ENCODE measurements around the gene DAGLA.

The DAGLA gene

GRCh38 chr11:61711498-61711897, 31.3 kb downstream of the DAGLA start:
- no peak for DNase-seq

- DNase-seq, result no peak
Observed at GRCh38 chr11:61712314-61712713, 32.1 kb downstream of the DAGLA start.

- no peak for DNase-seq
Observed at GRCh38 chr11:61712846-61713245, 32.7 kb downstream of the DAGLA start.

- DNase-seq, result no peak
Observed at GRCh38 chr11:61713464-61713863, 33.3 kb downstream of the DAGLA start.

GRCh38 chr11:61713906-61714305, 33.7 kb downstream of the DAGLA start:
- DNase-seq, result no peak

- DNase-seq, result no peak
Observed at GRCh38 chr11:61714316-61714715, 34.1 kb downstream of the DAGLA start.

GRCh38 chr11:61714916-61715315, 34.7 kb downstream of the DAGLA start:
- no peak for DNase-seq

- DNase-seq, result no peak
Observed at GRCh38 chr11:61715867-61716266, 35.7 kb downstream of the DAGLA start.

- DNase-seq, result no peak
Observed at GRCh38 chr11:61716478-61717285, 36.5 kb downstream of the DAGLA start.

GRCh38 chr11:61717286-61718033, 37.3 kb downstream of the DAGLA start:
- DNase-seq, result no peak

GRCh38 chr11:61718046-61718531, 37.9 kb downstream of the DAGLA start:
- no peak for DNase-seq

GRCh38 chr11:61718621-61719302, 38.6 kb downstream of the DAGLA start:
- DNase-seq, result peak; percentile 51

GRCh38 chr11:61719978-61720377, 39.8 kb downstream of the DAGLA start:
- no peak for DNase-seq

GRCh38 chr11:61720597-61720996, 40.4 kb downstream of the DAGLA start:
- DNase-seq, result no peak

- DNase-seq, result no peak
Observed at GRCh38 chr11:61724437-61724836, 44.2 kb downstream of the DAGLA start.

GRCh38 chr11:61725781-61726231, 45.6 kb downstream of the DAGLA start:
- DNase-seq, result no peak

- no peak for DNase-seq
Observed at GRCh38 chr11:61726775-61727174, 46.6 kb downstream of the DAGLA start.

GRCh38 chr11:61727401-61727811, 47.2 kb downstream of the DAGLA start:
- DNase-seq, result no peak

GRCh38 chr11:61728066-61728939, 48.1 kb downstream of the DAGLA start:
- no peak for DNase-seq

GRCh38 chr11:61728940-61729219, 48.7 kb downstream of the DAGLA start:
- peak; percentile 42 for DNase-seq

- DNase-seq, result no peak
Observed at GRCh38 chr11:61730240-61730994, 50.2 kb downstream of the DAGLA start.
